Endothelial cell of umbilical vein (primary cell): ENCODE results near the gene SREK1IP1. TPM values are rescaled to one million over a fixed set of nuclear protein-coding genes. Genes with fewer than 3 reads are reported as not detected.

Experiments used
- BruUV-seq: library from RNA; stranded (reverse); fragments of 400-500 nt; replicated peaks from 2 replicates; lab custom pipeline; 2021; lab: Mats Ljungman, UMichigan
- CTCF ChIA-PET: fragments of 300-600, 350-600 bp; sonication (Branson Sonifier 250); formaldehyde crosslinking; loops from one replicate; lab custom pipeline; 2021; ENCODE audit warnings: antibody characterized with exemption, inconsistent platforms; lab: Charles Lee
- POLR2A ChIA-PET: fragments of 300-600, 350-600 bp; sonication (Branson Sonifier 250); formaldehyde crosslinking; loops from one replicate; lab custom pipeline; 2021; ENCODE audit warnings: antibody characterized with exemption, inconsistent platforms; lab: Charles Lee
- DNase-seq: peaks from one replicate; pipeline ENCODE4 v3.0.0-alpha.2; 2011; ENCODE audit warnings: low read depth, low spot score
- FAIRE-seq: peaks from 2 replicates; lab custom pipeline; 2011; peaks lifted over from hg19 to GRCh38; lab: Jason Lieb, UNC
- H2AFZ ChIP-seq: 2 replicates; pipeline ENCODE4 v1.6.0; 2012; ENCODE audit warnings: low read depth, low read length, control low read depth, inconsistent platforms
- H3K27ac ChIP-seq: 2 replicates; pipeline ENCODE4 v1.5.1; 2011; ENCODE audit warnings: low read depth, mild to moderate bottlenecking, control low read depth, low read length, moderate library complexity; ENCODE audit not compliant: insufficient read depth
- H3K27me3 ChIP-seq, 2 experiments: 2 replicates each; pipeline versions ENCODE4 v1.6.0 to v1.6.1; 2011; ENCODE audit warnings: low read length in 2 of 2, mixed read lengths in 1 of 2; ENCODE audit not compliant: control insufficient read depth in 2 of 2, insufficient read depth in 2 of 2
- H3K36me3 ChIP-seq, 2 experiments: 2 replicates in 1 of 2; 3 replicates in 1 of 2; pipeline ENCODE4 v1.5.1; 2011; ENCODE audit warnings: low read length in 2 of 2, mild to moderate bottlenecking in 1 of 2, moderate library complexity in 1 of 2; ENCODE audit not compliant: control insufficient read depth in 2 of 2, insufficient read depth in 2 of 2; ENCODE audit errors: extremely low read depth in 1 of 2
- H3K4me1 ChIP-seq: 3 replicates; pipeline ENCODE4 v1.5.1; 2011; ENCODE audit warnings: mild to moderate bottlenecking, low read length; ENCODE audit not compliant: control insufficient read depth, insufficient read depth; ENCODE audit errors: extremely low read depth
- H3K4me2 ChIP-seq: 2 replicates; pipeline ENCODE4 v1.6.1; 2011; ENCODE audit warnings: low read length, control low read depth, mixed read lengths; ENCODE audit not compliant: insufficient read depth
- H3K4me3 ChIP-seq, 3 experiments: fragments of 200-600 bp in 1 of 3; sonication (generic), shearing (Covaris generic) in 1 of 3; replicated peaks in 1 of 3; 2 replicates each; pipeline ENCODE4 v1.5.1; 2011 to 2016; ENCODE audit warnings: control low read depth in 3 of 3, low read length in 3 of 3, mild to moderate bottlenecking in 2 of 3, inconsistent platforms in 1 of 3, low read depth in 1 of 3, moderate library complexity in 1 of 3; ENCODE audit not compliant: insufficient read depth in 1 of 3
- H3K79me2 ChIP-seq: 2 replicates; pipeline ENCODE4 v1.6.0; 2012; ENCODE audit warnings: low read length, inconsistent platforms; ENCODE audit not compliant: control insufficient read depth, insufficient read depth
- H3K9ac ChIP-seq: replicated peaks from 2 replicates; pipeline ENCODE3; 2011; ENCODE audit warnings: low read length, control low read depth; ENCODE audit not compliant: insufficient read depth; ENCODE audit errors: extremely low read depth
- H3K9me1 ChIP-seq: replicated peaks from 3 replicates; pipeline ENCODE4 v1.6.0; 2011; ENCODE audit warnings: mild to moderate bottlenecking, low read length; ENCODE audit not compliant: control insufficient read depth, insufficient read depth; ENCODE audit errors: extremely low read depth
- H3K9me3 ChIP-seq: replicated peaks from 2 replicates; pipeline ENCODE4 v1.5.1; 2012; ENCODE audit warnings: low read length, inconsistent platforms; ENCODE audit not compliant: control insufficient read depth, insufficient read depth
- H4K20me1 ChIP-seq: replicated peaks from 2 replicates; pipeline ENCODE3; 2011; ENCODE audit warnings: mild to moderate bottlenecking, low read length; ENCODE audit not compliant: control insufficient read depth, insufficient read depth; ENCODE audit errors: extremely low read depth
- CTCF ChIP-seq, 2 donors: IDR thresholded peaks; 1 replicate in 1 of 2; 2 replicates in 1 of 2; pipeline ENCODE4 v1.5.1; 2011; ENCODE audit warnings: low read length in 2 of 2, mild to moderate bottlenecking in 2 of 2, moderate library complexity in 2 of 2, control low read depth in 1 of 2, inconsistent platforms in 1 of 2, low read depth in 1 of 2; ENCODE audit not compliant: insufficient read depth in 1 of 2; ENCODE audit errors: extremely low read depth in 1 of 2
- EZH2 ChIP-seq: IDR thresholded peaks from 2 replicates; pipeline ENCODE4 v1.6.1; 2012; ENCODE audit warnings: borderline replicate concordance, low read depth, mild to moderate bottlenecking, moderate library complexity, low read length, inconsistent platforms; ENCODE audit not compliant: severe bottlenecking
- FOS ChIP-seq: IDR thresholded peaks from 2 replicates; pipeline ENCODE4 v1.6.1; 2011; ENCODE audit warnings: mild to moderate bottlenecking, low read length, moderate library complexity, borderline replicate concordance; ENCODE audit not compliant: insufficient read depth
- GATA2 ChIP-seq: IDR thresholded peaks from 2 replicates; pipeline ENCODE4 v1.7.0; 2011; ENCODE audit warnings: low read depth, mild to moderate bottlenecking, moderate library complexity, mixed read lengths, low read length; ENCODE audit not compliant: insufficient read length, insufficient read depth
- JUN ChIP-seq: IDR thresholded peaks from 2 replicates; pipeline ENCODE4 v1.6.1; 2011; ENCODE audit warnings: borderline replicate concordance, low read depth; ENCODE audit not compliant: insufficient read length, insufficient read depth
- MAX ChIP-seq: IDR thresholded peaks from 2 replicates; pipeline ENCODE4 v1.6.1; 2011; ENCODE audit not compliant: insufficient read depth, insufficient read length
- MYC ChIP-seq: IDR thresholded peaks from one replicate; pipeline ENCODE4 v1.6.1; 2011; ENCODE audit warnings: mild to moderate bottlenecking, low read depth, low read length
- POLR2A ChIP-seq: IDR thresholded peaks from 2 replicates; pipeline ENCODE4 v1.6.1; 2012; ENCODE audit warnings: low read depth, mild to moderate bottlenecking, control low read depth, low read length
- POLR2AphosphoS5 ChIP-seq: IDR thresholded peaks from 2 replicates; pipeline ENCODE4 v1.6.1; 2012; ENCODE audit warnings: low read depth, mild to moderate bottlenecking, control low read depth, low read length, moderate library complexity; ENCODE audit not compliant: insufficient read depth
- dilution Hi-C: fragments of 300-500 bp; cut with MboI; formaldehyde crosslinking; loops from one replicate; pipeline ENCODE4 v1.15.0; 2019; ENCODE audit warnings: low sequenced_read_pairs; ENCODE audit not compliant: extremely low pct_ligation_motif_present
- intact Hi-C: fragments of 100-400 bp; cut with micrococcal nuclease; formaldehyde crosslinking; loops from one replicate; pipeline ENCODE4 v1.10.0; 2022
- polyA plus RNA-seq, 4 experiments: library from polyadenylated mRNA; depleted of rRNA in 3 of 4; stranded (reverse) in 3 of 4; unstranded in 1 of 4; fragments of >200 nt; gene quantifications; 2 replicates each; pipeline versions ENCODE4 v1.2.1 to v1.2.3, GENCODE V29; 2011 to 2012; ENCODE audit warnings: missing spikeins in 1 of 4
- total RNA-seq: library from RNA; stranded (reverse); gene quantifications from 2 replicates; pipeline ENCODE4 v1.2.3, GENCODE V29; 2021

SREK1IP1 gene
- total and polyA plus RNA-seq, 2 donors (not counting 3 experiments of a cell fraction or from before 2014, with no cell fraction given), result 6.3 to 17.8 TPM

DNA sequence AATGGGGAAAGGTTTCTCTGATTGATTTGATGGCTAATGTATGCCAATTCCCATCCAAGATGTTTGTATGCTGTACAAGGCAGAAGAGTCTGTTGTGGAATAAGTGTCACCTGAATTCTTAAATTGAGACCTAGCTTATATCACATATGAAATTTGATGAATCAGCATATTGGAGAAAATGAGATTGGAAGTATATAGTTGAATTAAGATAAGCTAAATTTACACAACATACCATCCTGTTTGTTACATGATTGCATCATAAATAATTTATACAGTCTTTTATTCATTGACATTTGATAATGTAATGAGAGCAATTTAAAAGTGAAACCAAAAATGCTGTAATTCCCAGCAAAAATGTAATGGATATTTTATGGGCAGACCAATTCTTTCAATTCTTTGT lies 1.4 kb upstream of the SREK1IP1 start:
- peak overlapping the region; percentile 92 for H3K4me2 ChIP-seq
- dilution Hi-C loops (no loop called here), intact Hi-C loops (loop anchor here (5.0 kb wide), 1 partner anchor 263 kb away; the partner anchor contains the start of gene RGS7BP)
- no peaks in the 10 kb centered on the region for H3K9me3 ChIP-seq
- H3K79me2 ChIP-seq, result peaks cover 60% of the 10 kb centered on the region
- no peak overlapping the region for H3K9ac ChIP-seq
- POLR2A ChIA-PET, result no interaction called here
- H3K4me3 ChIP-seq, result peak overlapping the region in 2 of 3 experiments; percentile 72 to 97
- no peaks in the 10 kb centered on the region for H3K36me3 ChIP-seq
- FAIRE-seq (no peak), DNase-seq (no peak)
- no peak overlapping the region for H2AFZ ChIP-seq
- no peak for TF ChIP-seq FOS
- TF ChIP-seq EZH2, result no peak
- TF ChIP-seq POLR2AphosphoS5, result no peak
- TF ChIP-seq CTCF (IDR thresholded peaks at IDR 0.05; ENCODE audit: extremely low read depth in 1 of 2, insufficient read depth in 1 of 2, low read depth in 1 of 2, low read length in 2 of 2), result no peak
- TF ChIP-seq MYC, result no peak
- no peak for TF ChIP-seq JUN
- no peak for TF ChIP-seq GATA2
- TF ChIP-seq POLR2A, result no peak
- TF ChIP-seq MAX, result no peak
- no peaks in the 10 kb centered on the region for H3K27me3 ChIP-seq
- peaks cover 18% of the 10 kb centered on the region for H3K4me1 ChIP-seq
- H3K9me1 ChIP-seq, result no peaks in the 10 kb centered on the region
- H3K27ac ChIP-seq, result no peak overlapping the region
- BruUV-seq, result no TSS peak
- CTCF ChIA-PET, result interaction anchor here (0.6 kb wide), 1 partner anchor 15 kb away, joined by 3 read pairs; no protein-coding TSS in a partner anchor
- H4K20me1 ChIP-seq, result no peaks in the 10 kb centered on the region
